H9 (cell line): ENCODE data around the gene ZNF335. TPM values are rescaled to one million over a fixed set of nuclear protein-coding genes. Genes with fewer than 3 reads are reported as not detected.

Source experiments
- DNase-seq: peaks from one replicate; pipeline ENCODE4 v3.0.0-alpha.2; 2017
- H2AFZ ChIP-seq: one replicate; pipeline ENCODE4 v1.6.1; 2013; ENCODE audit warnings: mild to moderate bottlenecking, low read length, control low read depth, moderate library complexity
- H2AK5ac ChIP-seq: 2 replicates; pipeline ENCODE4 v1.6.1; 2013; ENCODE audit warnings: low read length, control low read depth, mixed read lengths; ENCODE audit not compliant: insufficient read length
- H2BK120ac ChIP-seq: one replicate; pipeline ENCODE4 v1.6.1; 2013; ENCODE audit warnings: low read depth, mild to moderate bottlenecking, low read length, control low read depth, inconsistent platforms; ENCODE audit not compliant: poor library complexity, severe bottlenecking
- H2BK12ac ChIP-seq: 2 replicates; pipeline ENCODE4 v1.6.1; 2013; ENCODE audit warnings: low read length, control low read depth, mixed read lengths, low read depth; ENCODE audit not compliant: insufficient read length
- H2BK15ac ChIP-seq: 2 replicates; pipeline ENCODE4 v1.6.1; 2013; ENCODE audit warnings: low read depth, low read length, control low read depth
- H2BK20ac ChIP-seq: one replicate; pipeline ENCODE4 v1.6.1; 2013; ENCODE audit warnings: low read depth, mild to moderate bottlenecking, low read length, control low read depth, inconsistent platforms; ENCODE audit not compliant: poor library complexity, severe bottlenecking
- H2BK5ac ChIP-seq: 2 replicates; pipeline ENCODE4 v1.6.1; 2013; ENCODE audit warnings: low read length, control low read depth, mixed read lengths; ENCODE audit not compliant: insufficient read length
- H3K14ac ChIP-seq: 2 replicates; pipeline ENCODE4 v1.6.1; 2013; ENCODE audit warnings: low read length, control low read depth; ENCODE audit not compliant: insufficient read depth
- H3K18ac ChIP-seq: 2 replicates; pipeline ENCODE4 v1.6.1; 2013; ENCODE audit warnings: low read depth, mild to moderate bottlenecking, mixed read lengths, low read length, control low read depth; ENCODE audit not compliant: insufficient read length
- H3K23ac ChIP-seq: 2 replicates; pipeline ENCODE4 v1.6.1; 2013; ENCODE audit warnings: low read length, control low read depth, mixed read lengths, low read depth; ENCODE audit not compliant: insufficient read length
- H3K23me2 ChIP-seq: 2 replicates; pipeline ENCODE4 v1.6.1; 2013; ENCODE audit warnings: low read depth, mild to moderate bottlenecking, mixed read lengths, low read length, control low read depth; ENCODE audit not compliant: insufficient read length, poor library complexity, severe bottlenecking
- H3K27ac ChIP-seq: 2 replicates; pipeline ENCODE4 v1.5.1; 2013; ENCODE audit warnings: low read length, control low read depth, mixed read lengths, low read depth; ENCODE audit not compliant: insufficient read length
- H3K27me3 ChIP-seq: 2 replicates; pipeline ENCODE4 v1.6.1; 2013; ENCODE audit warnings: low read length, control low read depth, inconsistent platforms; ENCODE audit not compliant: insufficient read depth
- H3K4ac ChIP-seq: 2 replicates; pipeline ENCODE4 v1.6.1; 2013; ENCODE audit warnings: low read depth, mild to moderate bottlenecking, control low read depth, inconsistent platforms, low read length, moderate library complexity
- H3K4me1 ChIP-seq: 2 replicates; pipeline ENCODE4 v1.6.1; 2013; ENCODE audit warnings: low read length, control low read depth, inconsistent platforms; ENCODE audit not compliant: insufficient read depth
- H3K4me2 ChIP-seq: 2 replicates; pipeline ENCODE4 v1.6.1; 2013; ENCODE audit warnings: low read length, control low read depth, mixed read lengths; ENCODE audit not compliant: insufficient read length, insufficient read depth
- H3K56ac ChIP-seq: 2 replicates; pipeline ENCODE4 v1.6.1; 2013; ENCODE audit warnings: low read depth, mild to moderate bottlenecking, mixed read lengths, low read length, control low read depth; ENCODE audit not compliant: insufficient read length
- H3K79me1 ChIP-seq: 2 replicates; pipeline ENCODE4 v1.6.1; 2013; ENCODE audit warnings: low read depth, mild to moderate bottlenecking, moderate library complexity, low read length, control low read depth, inconsistent platforms; ENCODE audit not compliant: insufficient read depth, poor library complexity, severe bottlenecking
- H3K79me2 ChIP-seq: 2 replicates; pipeline ENCODE4 v1.6.1; 2013; ENCODE audit warnings: low read length, control low read depth, inconsistent platforms; ENCODE audit not compliant: insufficient read depth
- H3K9ac ChIP-seq: 2 replicates; pipeline ENCODE4 v1.6.1; 2013; ENCODE audit warnings: low read length, control low read depth, mixed read lengths; ENCODE audit not compliant: insufficient read length; ENCODE audit errors: extremely low read depth
- H3K9me3 ChIP-seq: one replicate; pipeline ENCODE4 v1.6.1; 2013; ENCODE audit warnings: low read depth, low read length, inconsistent platforms; ENCODE audit not compliant: control insufficient read depth
- H3T11ph ChIP-seq: one replicate; pipeline ENCODE4 v1.6.1; 2013; ENCODE audit warnings: mild to moderate bottlenecking, low read length, control low read depth, inconsistent platforms
- H4K20me1 ChIP-seq: one replicate; pipeline ENCODE4 v1.6.1; 2013; ENCODE audit not compliant: control insufficient read depth, insufficient read length, insufficient read depth
- H4K5ac ChIP-seq: 2 replicates; pipeline ENCODE4 v1.6.1; 2013; ENCODE audit warnings: low read depth, mild to moderate bottlenecking, mixed read lengths, low read length, control low read depth; ENCODE audit not compliant: insufficient read length
- H4K8ac ChIP-seq: replicated peaks from 2 replicates; pipeline ENCODE4 v1.6.1; 2013; ENCODE audit warnings: low read length, control low read depth, mixed read lengths, low read depth; ENCODE audit not compliant: insufficient read length
- H4K91ac ChIP-seq: 2 replicates; pipeline ENCODE4 v1.6.1; 2013; ENCODE audit warnings: low read depth, mild to moderate bottlenecking, moderate library complexity, mixed read lengths, low read length, control low read depth; ENCODE audit not compliant: insufficient read length
- H3K27ac Mint-ChIP-seq, 3 experiments: 2 replicates in 2 of 3; 3 replicates in 1 of 3; pipeline ENCODE4 v1.8.0; 2020 to 2021; ENCODE audit warnings: mixed read lengths in 3 of 3, mild to moderate bottlenecking in 1 of 3, moderate library complexity in 1 of 3
- H3K27me3 Mint-ChIP-seq: 2 replicates; pipeline ENCODE4 v1.8.0; 2021; ENCODE audit warnings: low read depth, mild to moderate bottlenecking, moderate library complexity, mixed read lengths
- H3K36me3 Mint-ChIP-seq, 3 experiments: 2 replicates in 2 of 3; 3 replicates in 1 of 3; pipeline ENCODE4 v1.8.0; 2020 to 2021; ENCODE audit warnings: low read depth in 3 of 3, mixed read lengths in 3 of 3; ENCODE audit not compliant: insufficient read depth in 1 of 3
- H3K4me1 Mint-ChIP-seq, 2 experiments: 2 replicates each; pipeline ENCODE4 v1.8.0; 2020; ENCODE audit warnings: mixed read lengths in 2 of 2
- H3K4me3 Mint-ChIP-seq, 2 experiments: 2 replicates in 1 of 2; 3 replicates in 1 of 2; pipeline ENCODE4 v1.8.0; 2020 to 2021; ENCODE audit warnings: mild to moderate bottlenecking in 2 of 2, mixed read lengths in 2 of 2, moderate library complexity in 1 of 2
- H3K9me3 Mint-ChIP-seq, 2 experiments: 2 replicates in 1 of 2; 3 replicates in 1 of 2; pipeline ENCODE4 v1.8.0; 2020; ENCODE audit warnings: mild to moderate bottlenecking in 2 of 2, mixed read lengths in 2 of 2, moderate library complexity in 1 of 2
- CTCF ChIP-seq: fragments of 200-600 bp; sonication (generic); conservative IDR thresholded peaks from 3 replicates; pipeline ENCODE4 v1.8.0; 2021; ENCODE audit warnings: antibody characterized with exemption, mild to moderate bottlenecking
- WGBS: extraction: QIAGEN DNeasy Blood & Tissue Kit; methylation state at CpG from one replicate; pipeline ENCODE4 v1.1.7; 2013; ENCODE audit warnings: missing lambda C conversion rate, low lambda C conversion rate, mixed read lengths; ENCODE audit not compliant: insufficient read length; ENCODE audit errors: extremely low coverage; 5-methylcytosine and 5-hydroxymethylcytosine counted together
- total RNA-seq: library from RNA; stranded (reverse); gene quantifications from 2 replicates; pipeline ENCODE4 v1.2.1, GENCODE V29; 2021

ZNF335 gene
- total RNA-seq, 1 experiment from 2014 or later = 21.1 TPM

- no peaks in the 10 kb centered on the region for H3K79me2 ChIP-seq
- no peak overlapping the region for H4K5ac ChIP-seq
- H3K23me2 ChIP-seq = no peaks in the 10 kb centered on the region
- no peaks in the 10 kb centered on the region for H3K27me3 ChIP-seq
- H4K8ac ChIP-seq = no peak overlapping the region
- H2BK15ac ChIP-seq = no peak overlapping the region
- H3T11ph ChIP-seq = no peak overlapping the region
- H2BK5ac ChIP-seq = no peak overlapping the region
- WGBS = no CpG with 5 or more reads among the region's 4 CpGs
- Mint-ChIP-seq H3K27me3 (no peaks in the 10 kb centered on the region), H3K4me1 (no peaks in the 10 kb centered on the region; a peak in 1 of 4 replicates), H3K4me3 (no peak overlapping the region), H3K36me3 (peaks cover 25 to 65% (median 49%) of the 10 kb centered on the region in 3 experiments), H3K9me3 (no peaks in the 10 kb centered on the region), H3K27ac (peak overlapping the region in 1 of 3 experiments; percentile 18; a peak in 1 of 7 replicates)
- no peak overlapping the region for H4K91ac ChIP-seq
- H2BK20ac ChIP-seq = no peak overlapping the region
- no peaks in the 10 kb centered on the region for H3K4me1 ChIP-seq
- no peak overlapping the region for H3K9ac ChIP-seq
- no peak overlapping the region for H3K14ac ChIP-seq
- peaks cover 1% of the 10 kb centered on the region for H4K20me1 ChIP-seq
- no peak overlapping the region for H2AK5ac ChIP-seq
- no peak overlapping the region for H2AFZ ChIP-seq
- no peak overlapping the region for H3K4ac ChIP-seq
- DNase-seq = peak; percentile 9
- no peak overlapping the region for H3K27ac ChIP-seq
- no peak for TF ChIP-seq CTCF
- no peak overlapping the region for H3K56ac ChIP-seq
- H3K79me1 ChIP-seq = no peaks in the 10 kb centered on the region
- H3K9me3 ChIP-seq = no peaks in the 10 kb centered on the region
- H3K23ac ChIP-seq = no peak overlapping the region
- no peak overlapping the region for H3K18ac ChIP-seq
- H2BK12ac ChIP-seq = no peak overlapping the region
- no peak overlapping the region for H2BK120ac ChIP-seq
- no peak overlapping the region for H3K4me2 ChIP-seq
Measured at GRCh38 chr20:45958593-45958992, 13.4 kb downstream of the ZNF335 start.
